RKO (cell line): ENCODE data around the gene JPH3.

Experiments
- DNase-seq: peaks from one replicate; pipeline ENCODE4 v3.0.0-alpha.2; 2016; ENCODE audit warnings: low spot score

Gene JPH3

DNA sequence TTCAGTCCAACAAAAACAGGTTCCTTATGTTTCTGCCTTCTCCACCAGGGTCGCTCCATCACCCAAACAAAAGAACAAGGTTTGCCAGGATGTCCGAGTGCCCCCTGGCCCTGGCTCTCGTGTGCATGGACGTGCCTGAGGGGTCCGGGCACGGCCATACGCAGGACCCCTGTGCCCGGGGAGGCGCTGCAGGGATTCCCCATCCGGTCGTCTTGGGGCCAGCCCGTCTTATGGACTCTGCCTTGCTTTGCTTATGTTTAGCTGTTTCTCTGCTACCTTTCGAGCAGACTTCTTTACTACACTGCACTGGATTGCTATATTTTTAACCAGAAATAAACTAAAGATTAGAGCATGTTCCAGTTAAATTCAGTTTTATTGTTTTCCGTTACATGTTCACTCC lies 95.5 kb downstream of the JPH3 start:
- no peak for DNase-seq

DNA sequence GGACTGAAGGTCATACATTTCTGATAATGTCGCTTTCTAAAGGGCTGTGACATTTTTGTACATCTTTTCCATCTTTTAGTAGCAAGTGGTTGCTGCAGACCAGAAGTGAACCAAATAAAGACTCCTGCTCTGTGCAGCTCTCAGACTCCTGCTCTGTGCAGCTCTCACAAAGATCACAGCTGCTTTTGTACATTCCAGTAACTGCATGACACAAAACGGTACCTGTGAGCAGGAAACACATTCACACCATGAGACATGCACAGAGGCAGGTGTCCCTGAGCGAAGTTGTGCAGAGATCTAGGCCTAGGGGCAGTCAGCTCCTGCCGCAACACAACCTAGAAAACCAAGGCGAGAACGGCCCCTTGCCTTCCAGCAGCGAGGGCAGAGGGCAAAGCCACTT lies 95.9 kb downstream of the JPH3 start:
- no peak for DNase-seq

DNA sequence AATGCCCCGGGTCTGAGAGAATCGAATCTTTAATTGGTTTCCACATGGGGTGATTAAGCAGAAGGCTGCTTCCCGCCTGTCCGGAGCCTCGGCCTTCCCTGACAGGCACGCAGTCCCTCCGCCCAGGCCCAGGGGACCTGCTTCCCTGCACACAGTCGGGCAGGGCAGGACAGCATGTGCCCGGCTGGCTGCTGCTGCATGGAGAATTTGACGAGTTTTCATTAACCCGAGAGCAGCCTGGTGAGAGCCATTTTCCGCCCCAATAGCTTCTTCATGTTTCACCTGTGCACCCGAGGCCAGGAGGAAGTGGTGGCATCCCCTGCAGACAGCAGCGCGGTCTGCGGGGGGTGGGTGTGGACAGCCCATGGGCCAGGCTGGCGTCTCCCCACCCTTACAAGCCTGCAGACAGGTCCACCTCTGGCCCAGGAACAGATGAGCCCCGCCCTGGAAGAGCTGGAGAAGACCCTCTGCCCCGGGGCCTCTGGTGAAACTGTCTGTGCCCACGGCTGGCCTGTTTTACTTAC lies 96.4 kb downstream of the JPH3 start:
- DNase-seq: no peak

DNA sequence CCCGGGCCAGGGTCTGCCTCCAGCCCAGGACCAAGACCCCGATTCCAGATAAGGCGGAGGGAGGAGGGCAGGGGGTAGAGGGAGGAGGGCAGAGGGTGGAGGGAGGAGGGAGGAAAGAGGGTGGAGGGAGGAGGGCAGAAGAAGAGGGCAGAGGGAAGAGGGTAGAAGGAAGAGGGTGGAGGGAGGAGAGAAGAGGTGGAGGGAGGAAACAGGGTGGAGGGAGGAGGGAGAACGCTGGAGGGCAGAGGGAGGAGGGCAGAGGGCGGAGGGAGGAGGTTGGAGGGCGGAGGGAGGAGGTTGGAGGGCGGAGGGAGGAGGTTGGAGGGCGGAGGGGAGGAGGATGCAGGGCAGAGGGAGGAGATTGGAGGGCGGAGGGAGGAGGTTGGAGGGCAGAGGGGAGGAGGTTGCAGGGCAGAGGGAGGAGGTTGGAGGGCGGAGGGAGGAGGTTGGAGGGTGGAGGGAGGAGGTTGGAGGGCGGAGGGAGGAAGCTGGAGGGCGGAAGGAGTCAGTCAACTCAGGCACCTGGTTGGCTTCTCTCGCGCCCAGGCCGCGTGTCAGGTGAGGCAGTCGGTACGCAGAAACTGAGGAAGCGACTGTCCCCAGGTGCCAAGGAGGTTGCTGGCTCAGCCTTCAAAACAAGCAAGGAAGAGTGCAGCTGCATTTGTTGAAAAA lies 98.2 kb downstream of the JPH3 start:
- DNase-seq: no peak

DNA sequence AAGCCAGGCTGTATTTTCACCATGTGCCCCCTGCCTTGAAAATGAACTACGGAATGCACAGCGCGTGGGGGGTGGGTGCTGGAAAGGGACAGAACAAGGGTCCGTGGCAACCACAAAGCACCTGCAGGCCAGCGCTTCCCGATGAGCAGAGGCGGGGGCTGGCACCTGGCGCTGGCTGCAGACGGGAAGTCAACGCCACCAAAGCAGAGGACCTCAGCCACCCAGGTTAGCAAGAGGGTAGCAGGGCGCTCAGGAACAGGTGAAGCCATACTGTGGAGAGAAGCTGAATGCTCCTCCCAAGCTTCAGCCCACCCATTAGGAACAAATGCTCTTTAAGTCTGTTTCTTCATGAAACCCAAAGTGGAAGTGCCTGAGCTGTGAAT lies 98.8 kb downstream of the JPH3 start:
- no peak for DNase-seq

DNA sequence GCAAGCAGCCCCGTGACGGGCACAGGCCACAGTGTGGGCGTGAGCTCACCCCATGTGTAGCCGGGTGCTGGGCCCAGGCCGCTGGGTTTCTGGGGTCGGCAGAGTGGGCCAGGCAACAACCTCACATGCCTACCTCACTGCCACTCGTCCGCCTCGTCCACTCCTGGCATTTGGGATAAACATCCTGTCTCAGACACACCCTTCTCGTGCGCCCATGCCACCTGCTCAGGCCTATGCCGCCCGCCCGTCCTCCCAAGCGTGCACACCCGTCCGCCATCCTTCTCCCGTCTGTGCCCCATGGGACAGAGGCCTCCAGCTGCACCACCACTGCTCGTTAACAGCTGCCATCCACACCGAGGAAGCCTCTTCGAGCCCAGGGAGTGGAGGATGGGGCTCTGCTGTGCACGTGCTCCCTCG lies 99.2 kb downstream of the JPH3 start:
- DNase-seq: no peak

DNA sequence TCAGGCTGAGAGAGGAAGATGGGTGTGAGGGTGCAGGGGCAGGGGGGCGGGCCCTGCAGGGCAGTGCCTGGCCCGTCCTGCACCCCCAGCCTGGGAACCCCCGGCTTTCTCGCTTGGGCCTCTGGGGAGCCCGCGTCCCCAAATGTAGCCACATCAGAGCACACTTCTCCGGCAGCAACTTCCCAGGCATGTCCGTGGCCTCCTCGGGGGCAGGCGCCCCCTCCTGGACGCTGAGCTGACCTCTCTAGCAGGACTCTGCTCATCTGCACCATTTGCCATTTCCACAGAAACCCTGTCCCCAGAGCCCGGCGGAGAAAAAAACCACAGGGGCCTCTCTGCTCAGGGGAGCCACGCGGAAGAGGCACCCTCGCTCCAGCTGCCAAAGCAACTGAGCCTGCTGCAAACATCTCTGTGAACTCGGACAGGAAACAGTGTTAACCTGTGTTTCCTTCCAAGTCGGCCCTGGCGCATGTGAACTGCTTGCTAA lies 100.1 kb downstream of the JPH3 start:
- no peak for DNase-seq

DNA sequence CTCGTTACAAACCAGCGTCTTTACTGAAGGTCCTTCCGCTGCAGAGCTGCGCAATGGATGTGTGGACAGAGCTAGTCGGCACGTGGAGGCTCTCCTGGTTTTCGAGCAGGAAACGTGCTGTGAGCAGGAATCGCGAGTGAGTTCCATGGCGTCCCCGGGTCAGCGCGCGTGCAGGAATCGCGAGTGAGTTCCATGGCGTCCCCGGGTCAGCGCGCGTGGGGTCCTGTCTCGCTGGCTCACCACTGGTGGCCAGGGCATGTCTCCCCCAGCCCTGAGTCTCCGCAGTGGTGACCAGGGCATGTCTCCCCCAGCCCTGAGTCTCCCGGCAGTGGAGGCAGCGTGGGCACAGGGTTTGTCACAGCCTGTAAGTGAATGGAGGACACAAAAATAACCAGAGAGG lies 100.8 kb downstream of the JPH3 start:
- DNase-seq: no peak

DNA sequence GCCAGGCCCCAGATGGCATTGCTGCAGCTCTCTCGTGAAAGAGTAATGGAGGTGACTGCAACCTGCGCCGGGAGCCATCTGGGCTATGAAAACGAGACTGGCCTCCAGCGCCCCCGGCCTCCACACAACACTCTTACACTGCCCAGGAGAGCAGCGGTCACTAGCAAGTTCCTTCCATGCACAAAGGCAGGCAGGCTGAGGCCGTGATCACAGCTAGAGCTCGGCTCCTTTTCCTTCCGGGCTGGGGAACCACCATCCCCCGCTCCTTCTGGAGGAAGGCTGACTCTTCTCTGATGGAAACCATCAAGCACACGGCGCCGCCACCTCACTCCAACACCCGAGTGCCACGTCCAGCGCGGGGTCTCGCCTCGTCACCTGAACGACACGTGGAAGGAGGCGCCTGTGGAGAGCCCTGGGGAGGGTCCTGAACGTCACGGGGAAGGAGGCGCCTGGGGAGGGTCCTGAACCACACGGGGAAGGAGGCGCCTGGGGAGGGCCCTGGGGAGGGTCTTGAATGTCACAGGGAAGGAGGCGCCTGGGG lies 101.6 kb downstream of the JPH3 start:
- no peak for DNase-seq

DNA sequence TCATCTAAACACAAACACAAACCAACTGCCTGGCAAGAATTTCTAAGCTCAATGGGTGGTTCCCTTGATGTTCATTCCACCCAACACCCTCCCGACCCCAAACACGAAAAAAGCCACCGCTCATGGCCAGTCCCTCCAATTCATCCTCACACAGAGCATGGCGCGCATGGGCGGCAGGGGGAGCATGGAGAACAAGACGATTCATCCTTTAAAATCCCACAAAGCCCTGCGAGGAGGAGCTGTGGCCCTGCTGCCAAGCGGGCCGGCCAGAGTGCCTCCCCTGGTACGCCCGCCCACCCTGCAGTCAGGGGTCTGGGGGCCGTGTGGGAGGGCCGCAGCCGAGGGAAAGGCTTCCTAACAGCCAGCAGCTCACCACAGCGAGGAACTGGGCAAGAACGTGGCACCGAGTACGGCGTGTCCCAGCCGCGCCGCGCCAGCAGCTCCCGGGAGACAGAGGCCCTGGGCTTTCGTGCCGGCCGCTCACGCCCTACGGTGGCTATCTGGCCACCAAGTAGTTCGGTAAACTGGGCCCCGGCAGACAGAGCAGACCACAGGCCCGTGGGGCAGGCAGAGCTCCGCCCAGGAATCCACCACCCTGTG lies 102.5 kb downstream of the JPH3 start:
- DNase-seq: no peak

DNA sequence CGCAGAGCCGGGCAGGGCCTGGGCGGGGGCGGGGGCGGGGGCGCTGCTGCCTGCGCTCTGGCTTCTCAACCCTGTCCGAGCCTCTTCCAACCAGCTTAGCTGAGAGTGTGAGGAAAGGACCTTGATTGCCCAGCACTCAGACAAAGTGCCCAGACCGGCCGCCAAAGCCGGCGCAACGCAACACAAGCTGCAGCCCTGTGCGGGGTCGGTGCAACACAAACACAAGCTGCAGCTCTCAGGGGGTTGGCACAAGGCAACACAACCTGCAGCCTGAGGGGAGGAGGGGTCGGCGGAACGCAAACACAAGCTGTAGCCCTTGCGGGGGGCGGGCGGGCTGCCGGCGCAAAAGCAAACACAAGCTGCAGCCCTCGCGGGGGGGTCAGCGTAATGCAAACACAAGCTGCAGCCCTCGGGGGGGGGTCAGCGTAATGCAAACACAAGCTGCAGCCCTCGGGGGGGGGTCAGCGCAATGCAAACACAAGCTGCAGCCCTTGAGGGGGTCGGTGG lies 103.5 kb downstream of the JPH3 start:
- no peak for DNase-seq

DNA sequence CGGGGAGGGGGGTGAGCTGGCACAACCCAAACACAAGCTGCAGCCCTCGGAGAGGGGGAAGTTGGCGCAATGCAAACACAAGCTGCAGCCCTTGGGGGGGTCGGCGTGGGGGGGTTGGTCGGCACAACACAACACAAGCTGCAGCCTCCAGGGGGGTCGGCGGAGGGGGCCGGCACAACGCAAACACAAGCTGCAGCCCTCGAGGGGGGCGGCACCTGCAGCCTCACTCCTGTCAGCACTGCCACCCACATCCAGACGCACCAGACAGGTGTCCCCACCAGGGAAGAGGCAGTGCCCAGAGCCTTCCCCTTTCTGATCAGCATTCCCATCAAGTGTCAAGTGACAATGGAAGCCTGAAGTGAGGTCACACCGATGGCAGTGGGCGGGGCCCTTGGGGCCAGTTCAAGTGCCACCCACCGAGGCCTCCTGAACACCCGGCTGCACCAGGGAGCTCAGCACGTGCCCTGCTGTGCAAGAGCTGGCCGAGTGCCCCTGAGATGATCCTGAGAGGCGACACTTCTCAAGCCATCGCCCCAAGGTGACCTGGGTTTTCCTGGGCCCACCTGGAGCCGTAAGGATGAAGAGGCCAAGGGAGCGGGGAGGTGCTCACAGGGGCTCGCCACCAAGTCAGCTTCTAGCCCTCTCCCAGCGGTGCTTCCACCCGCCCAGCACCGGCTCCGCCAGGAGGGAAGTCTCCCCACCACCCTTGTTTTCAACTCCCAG lies 104.1 kb downstream of the JPH3 start:
- DNase-seq: no peak

DNA sequence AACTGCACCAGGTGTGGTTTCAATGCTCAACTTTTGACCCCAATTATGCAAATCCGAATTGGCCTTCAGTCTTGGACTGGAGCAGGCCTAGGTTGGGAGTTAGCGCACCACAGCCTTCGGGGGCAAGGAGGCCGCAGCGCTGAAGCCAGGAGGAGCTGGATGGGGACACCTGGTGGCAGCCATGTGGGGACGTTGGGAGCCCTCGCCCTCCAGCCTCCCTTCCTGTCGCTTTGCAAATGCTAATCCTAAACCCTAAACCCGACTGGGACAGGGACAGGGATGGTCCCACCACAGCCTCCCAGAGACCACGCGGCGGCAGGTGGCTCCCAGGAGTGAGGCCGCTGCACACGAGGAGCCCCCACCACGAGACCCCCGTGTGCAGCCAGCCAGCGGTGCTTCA lies 104.8 kb downstream of the JPH3 start:
- no peak for DNase-seq

DNA sequence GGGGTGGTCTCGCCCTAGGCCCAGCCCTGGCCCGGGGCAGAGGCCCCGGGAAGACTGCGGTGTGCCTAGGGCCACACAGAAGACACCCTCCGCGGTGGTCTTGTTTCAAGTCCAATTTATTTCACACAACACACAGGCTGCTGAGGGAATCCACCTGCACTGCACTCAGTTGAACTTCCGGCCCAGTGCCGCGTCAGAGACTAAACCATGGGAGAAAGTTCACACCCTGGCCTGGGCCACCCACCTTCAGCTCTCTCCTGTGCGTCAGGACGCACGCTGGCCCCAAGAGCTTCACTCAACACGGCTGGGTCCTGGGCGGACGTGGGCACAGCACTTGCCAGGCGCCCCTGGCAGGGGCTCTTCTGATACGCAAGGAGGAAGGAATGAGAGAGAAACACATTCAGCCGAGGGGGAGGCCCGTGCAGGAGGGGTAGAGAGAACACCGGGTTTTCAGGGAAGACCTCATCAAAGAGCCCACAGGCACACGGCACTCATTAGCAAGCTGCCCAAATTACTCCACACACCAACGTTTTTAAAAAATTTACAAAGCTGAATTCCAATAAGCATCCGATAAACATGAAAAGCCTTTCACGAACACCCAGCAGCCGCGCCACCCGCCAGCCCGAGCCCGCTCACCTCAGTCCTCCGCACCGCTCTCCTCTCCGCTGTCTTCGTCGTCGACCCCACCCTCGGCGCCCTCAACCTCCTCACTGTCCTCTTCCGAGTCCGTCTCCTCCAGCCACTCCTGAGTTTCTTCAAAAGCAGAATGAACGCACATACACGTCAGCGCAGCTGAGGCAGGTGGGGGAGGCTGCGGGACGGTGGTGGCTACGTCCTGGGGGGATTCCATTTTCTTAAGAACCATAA lies 105.6 kb downstream of the JPH3 start:
- DNase-seq: no peak

DNA sequence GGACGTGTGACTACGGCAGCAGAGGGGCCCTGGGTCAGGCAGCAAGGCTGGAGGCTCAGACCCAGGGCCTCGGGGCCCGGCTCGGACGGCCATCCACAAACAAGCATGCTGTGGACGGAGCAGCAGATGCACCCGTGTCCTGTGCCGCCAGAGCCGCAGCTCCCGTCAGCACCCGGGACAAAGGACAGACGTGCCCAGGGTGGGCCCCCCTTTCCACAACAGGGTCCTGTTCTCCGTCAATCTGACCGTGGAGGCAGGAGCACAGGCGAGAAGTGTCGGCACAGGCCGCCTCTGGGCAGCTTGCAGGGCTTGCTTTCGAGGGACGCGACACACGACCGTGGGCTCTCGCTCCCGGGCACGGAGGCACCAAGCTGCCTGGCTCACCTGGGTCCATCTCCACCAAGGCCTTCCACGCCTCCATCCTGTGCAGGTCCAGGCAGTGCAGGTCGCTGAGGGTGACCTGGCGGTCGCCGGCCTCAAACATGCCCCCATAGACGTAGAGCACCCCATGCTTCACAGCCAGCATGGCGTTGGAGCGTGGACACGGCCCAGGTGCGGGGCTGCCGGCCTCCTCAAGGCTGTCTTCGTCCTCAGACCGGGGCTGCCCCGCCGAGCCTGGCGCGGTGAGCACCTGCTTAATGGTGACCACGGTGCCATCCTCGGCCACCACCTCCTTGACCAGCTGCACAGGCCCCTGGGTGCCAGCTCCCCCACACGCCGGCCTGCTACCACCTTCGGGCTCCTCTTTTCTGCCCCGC lies 106.8 kb downstream of the JPH3 start:
- no peak for DNase-seq

DNA sequence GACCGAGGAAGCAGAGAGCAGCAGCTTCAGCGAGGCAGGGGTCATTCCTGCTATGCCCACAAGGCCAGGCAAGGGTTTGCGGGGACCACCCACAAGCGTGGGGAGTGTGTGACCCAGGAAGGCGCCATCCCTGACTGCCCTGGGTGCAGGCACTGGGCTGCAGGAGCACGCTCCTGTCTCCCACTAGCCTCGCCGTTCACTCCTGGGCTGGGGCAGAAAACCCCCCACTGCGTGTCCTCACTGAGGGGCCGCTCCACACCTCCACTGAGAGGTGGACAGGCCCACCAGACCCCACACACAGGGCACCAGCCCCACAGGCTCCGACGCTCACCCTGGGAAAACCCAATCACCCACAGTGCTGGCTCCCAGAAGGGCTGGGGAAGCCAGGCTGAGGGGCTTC lies 107.4 kb downstream of the JPH3 start:
- DNase-seq: no peak

DNA sequence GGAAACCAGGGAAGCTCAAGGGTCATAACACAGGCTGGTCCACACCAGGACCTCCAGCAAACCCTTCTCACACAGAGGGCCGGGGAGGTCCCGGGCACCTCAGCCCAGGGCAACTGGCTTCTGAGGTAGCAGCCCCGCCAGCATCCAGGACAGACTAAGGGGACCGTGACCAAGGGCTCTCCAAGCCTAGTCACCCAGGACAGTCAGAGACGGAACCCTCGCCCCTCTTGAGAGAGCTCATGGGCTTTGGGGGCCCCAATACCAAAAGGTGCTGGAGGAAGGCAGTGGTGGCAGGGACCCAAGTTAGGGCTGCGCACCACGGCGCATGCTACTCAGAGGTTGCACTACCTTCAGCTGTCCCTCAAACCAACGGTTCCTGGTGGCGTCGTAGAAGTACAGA lies 108.6 kb downstream of the JPH3 start:
- no peak for DNase-seq

DNA sequence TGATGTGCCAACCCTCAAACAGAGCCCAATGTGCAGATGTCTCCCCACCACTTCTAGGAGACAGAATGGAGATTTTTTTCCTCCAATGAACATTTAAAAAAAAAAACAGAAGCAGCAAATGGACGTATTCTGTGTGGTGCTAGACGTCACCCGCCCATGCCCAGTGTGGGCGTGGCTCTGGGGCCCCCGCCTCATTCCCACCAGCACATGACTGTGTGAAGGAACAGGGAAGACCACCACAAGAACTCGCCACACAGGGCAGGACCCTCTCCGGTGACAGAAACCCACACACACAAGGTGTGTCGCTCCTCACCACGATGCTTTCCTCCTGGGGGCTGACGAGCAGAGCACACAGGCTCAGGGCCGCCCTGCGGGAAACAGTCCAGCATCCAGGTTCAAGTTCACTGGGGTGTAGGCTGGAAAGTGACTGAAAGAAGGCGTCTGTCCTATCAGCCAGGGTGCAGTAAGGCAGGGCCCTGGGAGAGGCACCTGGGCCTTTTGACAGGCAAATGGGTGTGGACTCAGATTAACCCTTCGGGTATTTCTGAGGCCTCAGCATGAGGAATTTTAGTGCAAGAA lies 110.0 kb downstream of the JPH3 start:
- no peak for DNase-seq

DNA sequence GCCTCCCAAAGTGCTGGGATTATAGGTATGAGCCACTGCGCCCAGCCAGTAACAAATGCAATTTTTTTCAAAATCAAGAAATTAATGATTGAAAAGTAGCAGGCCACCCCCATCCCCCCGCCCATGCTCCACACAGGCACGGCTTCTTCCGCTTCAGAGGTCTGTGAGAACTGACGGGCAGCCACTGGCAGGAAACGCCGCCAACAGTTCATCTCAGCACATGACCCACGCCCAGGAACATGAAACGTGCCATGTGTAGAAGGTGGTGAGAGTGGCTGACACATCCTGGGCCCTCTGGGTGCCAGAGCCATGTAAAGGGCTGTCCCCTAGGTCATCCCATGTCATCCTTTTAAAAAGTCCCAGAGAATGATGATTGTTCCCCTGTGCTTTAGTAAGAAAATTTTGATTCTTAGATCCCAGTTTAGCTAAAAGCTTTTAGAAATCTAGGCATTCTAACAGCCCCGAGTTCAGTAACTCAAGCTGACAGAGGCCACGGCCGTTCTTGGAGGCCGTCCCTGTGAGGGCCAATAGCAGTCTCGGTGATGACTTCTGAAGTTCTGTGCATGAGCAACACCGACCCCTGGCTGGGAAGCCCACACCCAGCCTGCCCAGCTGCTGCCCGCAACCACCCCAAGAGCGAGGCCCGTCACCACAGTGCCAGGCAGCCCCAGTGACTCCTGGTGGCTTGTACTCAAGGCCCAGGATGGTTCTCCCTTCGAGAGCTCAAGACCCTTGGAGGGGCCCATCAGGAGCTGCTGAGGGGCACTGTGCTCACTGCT lies 111.3 kb downstream of the JPH3 start:
- no peak for DNase-seq

DNA sequence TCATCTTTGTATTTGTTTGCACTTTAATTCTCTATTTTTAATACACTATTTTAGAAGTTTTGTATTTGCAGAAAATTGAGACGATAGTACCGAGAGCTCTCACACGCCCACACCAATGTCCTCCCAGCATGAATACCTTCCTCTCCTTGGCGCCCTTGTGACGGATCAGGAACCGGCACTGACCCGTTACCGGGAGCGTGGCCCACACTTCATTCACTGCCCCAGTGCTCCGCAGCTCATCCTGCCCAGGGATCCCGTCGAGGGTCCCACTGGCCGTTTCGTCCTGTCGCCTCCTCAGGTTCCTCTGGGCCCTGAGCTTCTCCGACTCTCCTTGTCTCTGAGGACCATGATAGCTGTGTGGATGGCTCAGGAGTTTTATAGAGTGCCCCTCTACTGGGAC lies 112.9 kb downstream of the JPH3 start:
- DNase-seq: no peak
